ENCODE measurements around the gene CEP104. TPM values are rescaled to one million over a fixed set of nuclear protein-coding genes. Genes with fewer than 3 reads are reported as not detected.

Gene CEP104
- total RNA-seq, 1 donor from 2014 or later = 34.1 TPM

- no peak for ATAC-seq
These were observed 67.3 kb downstream of the CEP104 start for GRCh38 chr1:3789421-3790300.

GRCh38 chr1:3788756-3789420 is 68.1 kb downstream of the CEP104 start:
- DNase-seq (ENCODE audit: missing footprints) (peak; percentile 56), ATAC-seq (peak; percentile 55)
- intact Hi-C loops (cut with DNase I) = no loop called here

More at GRCh38 chr1:3789421-3790300, 67.3 kb downstream of the CEP104 start:
- DNase-seq (ENCODE audit: missing footprints) = peak; percentile 42
- intact Hi-C loops (cut with DNase I) = loop anchor here (10.0 kb wide), 1 partner anchor 165 kb away; the partner anchor contains the start of gene TPRG1L

DNA sequence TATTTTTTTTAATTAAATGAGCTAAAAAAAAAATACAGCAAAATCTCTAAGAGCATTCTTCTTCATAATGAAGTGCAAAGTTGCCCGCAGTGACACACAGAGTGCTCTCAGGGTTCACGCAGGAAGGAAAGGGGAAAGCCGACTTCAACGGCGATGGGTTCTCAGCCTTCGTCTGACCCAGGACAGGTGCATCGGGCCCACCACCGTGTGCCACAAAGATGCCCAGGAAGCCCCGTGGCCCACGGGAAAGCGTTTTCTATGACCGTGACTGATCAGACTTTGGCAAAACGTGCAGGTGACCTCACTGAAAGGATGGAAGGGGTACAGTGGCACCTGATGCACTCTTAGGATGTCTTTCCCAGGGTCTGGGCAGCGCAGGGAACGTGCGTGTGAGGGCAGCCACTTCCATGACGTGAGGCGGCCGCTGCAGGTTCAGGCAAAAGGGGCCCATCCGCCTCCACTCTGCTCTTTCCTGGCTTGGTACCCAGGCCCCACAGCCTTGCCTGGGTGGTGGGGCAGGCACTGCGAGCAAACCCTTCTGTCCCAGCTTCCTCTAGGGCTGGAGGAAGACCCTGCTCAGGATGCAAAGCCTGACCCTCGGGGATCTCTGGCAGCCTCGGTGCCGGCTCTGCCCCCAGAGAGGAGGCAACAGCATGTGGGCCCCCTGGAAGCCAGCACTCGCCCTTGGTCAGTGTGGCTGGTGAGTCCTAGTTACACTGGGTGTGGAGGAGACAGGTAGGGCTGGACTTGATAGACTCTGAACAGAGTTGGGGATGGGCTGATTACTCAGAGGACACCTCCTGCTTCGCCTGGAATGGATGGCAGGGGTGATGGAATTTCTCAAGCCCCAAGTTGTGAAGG is 69.0 kb downstream of the CEP104 start:
- intact Hi-C loops (cut with DNase I) = no loop called here
- DNase-seq (ENCODE audit: missing footprints) = peak; percentile 60
- ATAC-seq = no peak

DNA sequence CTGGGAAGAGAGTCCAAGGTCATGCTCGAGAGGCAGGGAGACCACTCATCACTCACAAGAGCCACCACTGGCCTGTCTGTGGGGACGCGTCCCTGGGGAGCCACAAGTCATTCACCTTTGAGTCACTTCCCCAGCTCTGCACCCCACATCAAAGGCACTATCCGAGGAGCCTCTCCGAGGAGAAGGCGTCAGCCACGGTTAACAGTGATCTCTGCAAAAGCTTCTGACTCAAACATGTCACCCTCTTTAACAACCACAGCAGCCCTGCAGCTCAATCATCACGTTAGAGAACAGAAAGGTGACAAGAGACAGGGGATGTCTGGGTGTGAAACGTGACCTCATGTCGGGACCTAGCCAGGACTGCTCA is 69.7 kb downstream of the CEP104 start:
- DNase-seq (ENCODE audit: missing footprints) (peak; percentile 15), ATAC-seq (no peak)
- intact Hi-C loops (cut with DNase I) = no loop called here

- no peak for ATAC-seq
- peak; percentile 17 for DNase-seq (ENCODE audit: missing footprints)
- intact Hi-C loops (cut with DNase I) = no loop called here
These were observed 70.3 kb downstream of the CEP104 start for GRCh38 chr1:3786468-3787348.

GRCh38 chr1:3785456-3786157 is 71.4 kb downstream of the CEP104 start:
- intact Hi-C loops (cut with DNase I) = no loop called here
- DNase-seq (ENCODE audit: missing footprints) (no peak), ATAC-seq (no peak)

DNA sequence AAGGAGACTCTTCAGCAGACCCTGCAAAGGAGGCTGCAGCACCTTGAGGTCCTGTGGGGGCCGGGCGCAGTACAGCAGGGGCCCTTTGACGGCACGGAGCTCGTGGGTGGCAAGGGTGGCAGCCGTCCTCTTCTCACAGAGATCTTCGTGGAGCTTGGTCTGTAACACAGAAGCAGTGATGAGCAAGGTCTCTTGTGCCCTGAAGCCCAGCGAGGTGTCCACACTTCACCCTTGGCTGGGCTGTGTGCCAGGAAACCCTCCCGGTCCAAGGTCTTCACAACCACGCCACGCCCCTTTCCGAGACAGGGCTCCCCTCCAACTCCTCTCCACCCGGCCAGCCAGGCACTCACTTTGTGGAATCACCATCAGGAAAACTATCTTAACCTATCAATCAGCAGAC is 72.0 kb downstream of the CEP104 start:
- intact Hi-C loops (cut with DNase I) = no loop called here
- DNase-seq (ENCODE audit: missing footprints) (peak; percentile 56), ATAC-seq (no peak)

DNA sequence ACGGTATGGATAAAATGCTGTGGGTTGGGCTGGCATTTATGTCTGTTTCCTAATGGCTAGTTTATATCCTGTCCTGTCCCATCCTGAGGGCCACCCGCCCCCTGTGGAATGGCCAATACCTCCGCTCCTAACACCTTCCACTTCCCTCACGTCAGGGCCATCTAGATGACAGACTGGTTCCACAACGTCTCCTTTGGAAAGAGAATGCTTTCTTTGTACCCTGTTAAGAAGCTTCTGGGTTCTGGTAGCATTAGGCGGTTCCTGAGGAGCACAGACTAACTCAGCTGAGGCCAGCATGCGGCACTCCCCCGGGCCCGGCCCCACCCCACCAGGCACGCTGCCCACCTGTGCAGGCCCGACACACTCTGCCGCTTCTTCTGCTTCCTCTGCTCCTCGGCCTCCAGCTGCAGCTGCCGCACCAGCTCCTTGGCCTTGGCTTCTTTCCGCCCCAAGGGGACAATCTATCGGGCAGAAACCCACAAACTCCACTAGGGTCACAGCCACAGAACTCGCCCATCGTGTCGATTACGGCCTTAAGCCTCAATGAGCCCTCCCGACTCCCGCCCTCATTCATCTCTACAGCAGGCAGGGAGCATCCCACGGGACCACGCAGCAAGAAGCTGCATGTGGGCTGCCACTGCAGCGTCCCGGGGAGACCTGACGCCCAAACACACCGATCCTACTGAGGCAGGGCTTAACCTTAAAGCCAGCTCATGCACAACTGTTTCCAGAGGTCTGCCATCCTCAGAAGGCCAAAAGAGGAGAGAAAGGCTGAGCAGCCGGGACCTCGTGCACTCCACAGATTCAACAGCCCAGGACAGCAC is 73.1 kb downstream of the CEP104 start:
- ATAC-seq = no peak
- peak; percentile 22 for DNase-seq (ENCODE audit: missing footprints)
- intact Hi-C loops (cut with DNase I) = no loop called here

DNA sequence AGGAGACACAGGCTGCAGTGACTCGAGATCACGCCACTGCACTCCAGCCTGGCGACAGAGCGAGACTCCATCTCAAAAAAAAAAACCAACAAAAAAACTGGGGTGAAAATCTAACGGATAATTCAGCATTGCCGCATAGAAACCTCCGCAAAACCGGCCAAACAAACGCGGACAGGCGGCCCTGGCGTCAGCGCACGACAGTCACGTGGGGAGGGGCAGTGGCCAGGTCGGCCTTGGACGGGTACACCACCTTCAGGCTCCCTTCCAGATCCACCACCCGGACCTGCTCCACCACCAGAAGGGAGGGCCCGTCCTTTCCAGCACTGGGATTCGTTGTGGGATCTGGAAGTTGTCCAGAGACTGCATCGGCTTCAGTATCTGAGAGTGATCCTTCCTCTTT is 76.1 kb downstream of the CEP104 start:
- ATAC-seq (no peak), DNase-seq (ENCODE audit: missing footprints) (peak; percentile 53)
- intact Hi-C loops (cut with DNase I) = no loop called here

DNA sequence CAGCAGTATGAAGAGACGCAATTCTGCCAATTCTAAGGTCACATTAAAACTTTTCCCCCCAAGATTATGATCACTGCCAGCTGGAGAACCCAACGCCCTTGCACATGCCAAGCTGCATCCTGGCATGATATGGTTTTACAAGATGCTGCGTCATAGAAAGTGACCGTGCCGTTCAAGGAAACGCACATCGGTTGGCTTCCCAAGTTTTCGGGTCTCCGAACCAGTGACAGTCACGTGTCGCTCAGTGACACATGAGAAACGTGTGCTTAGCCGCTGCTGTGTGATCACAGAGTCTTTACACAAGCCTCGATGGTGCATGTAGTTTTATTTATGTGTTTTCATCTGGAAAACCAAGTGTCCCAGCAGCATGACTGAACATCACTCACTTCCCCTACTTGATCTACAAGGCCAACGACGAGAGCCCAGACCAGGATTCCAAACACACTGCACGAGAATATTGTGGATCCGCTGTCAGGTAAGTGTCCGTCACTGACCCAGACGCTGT is 77.0 kb downstream of the CEP104 start:
- DNase-seq (ENCODE audit: missing footprints) (no peak), ATAC-seq (no peak)
- intact Hi-C loops (cut with DNase I) = no loop called here

DNA sequence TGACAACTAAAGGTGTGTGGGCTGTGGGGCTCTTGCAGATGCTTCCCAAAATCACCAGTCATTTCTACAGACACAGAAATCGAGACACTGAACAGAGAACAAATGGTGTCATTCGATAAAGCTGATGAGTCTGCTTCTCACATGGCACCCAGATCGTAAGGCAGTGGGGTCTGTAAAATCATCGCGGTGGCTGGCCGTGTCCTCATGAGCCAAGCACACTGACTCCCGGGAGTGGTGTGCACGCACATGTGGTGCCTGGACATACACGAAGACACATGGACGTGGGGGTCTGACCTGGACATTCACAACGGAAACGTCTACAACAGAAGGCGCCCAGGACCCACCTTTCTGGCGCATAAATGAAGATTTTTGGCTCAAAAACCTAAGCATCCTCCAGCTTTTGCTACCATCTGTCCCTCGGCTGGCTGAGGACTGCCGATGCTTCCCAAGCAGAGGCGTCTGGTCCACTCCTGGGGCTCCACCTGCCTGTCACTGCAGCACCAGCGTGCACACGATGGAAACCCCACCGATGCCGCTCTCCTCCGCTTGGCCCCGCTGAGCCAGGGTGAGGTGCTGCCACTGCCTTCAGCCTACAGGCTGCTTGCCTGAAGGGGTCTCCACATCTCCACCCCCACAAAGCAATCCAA is 77.6 kb downstream of the CEP104 start:
- intact Hi-C loops (cut with DNase I) = no loop called here
- peak; percentile 27 for DNase-seq (ENCODE audit: missing footprints)
- no peak for ATAC-seq

DNA sequence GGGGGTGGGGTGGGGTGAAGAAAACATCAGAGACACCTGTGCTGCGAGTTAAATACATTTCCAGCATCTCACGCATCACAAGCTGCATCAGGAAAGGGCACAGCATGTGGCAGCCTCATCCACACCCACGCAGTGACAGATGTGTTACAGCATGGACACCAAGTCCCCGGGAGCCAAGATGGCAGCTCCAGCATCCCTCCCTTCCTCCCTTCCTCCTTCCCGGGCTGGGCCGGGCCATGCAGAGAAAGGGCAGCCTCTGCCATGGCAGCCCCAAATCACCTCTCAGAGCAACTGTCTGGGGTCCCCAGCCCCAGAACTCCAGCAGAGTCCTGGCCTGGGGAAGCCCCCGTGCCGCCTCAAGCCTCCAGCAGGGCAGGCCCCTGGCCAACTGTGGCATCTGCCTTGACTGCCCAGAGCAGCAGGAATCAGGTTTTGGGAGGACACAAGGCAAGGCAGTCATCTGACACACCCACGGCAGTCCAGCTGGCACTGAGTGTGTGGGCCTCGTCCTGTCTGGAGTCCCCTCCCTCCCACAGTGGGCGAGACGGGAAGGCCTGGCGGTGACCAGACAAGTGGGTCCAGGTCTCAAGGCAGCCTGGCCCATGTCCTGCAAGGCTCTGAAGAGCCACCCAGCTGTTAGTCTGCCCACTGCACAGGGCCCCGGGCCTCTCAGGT is 78.3 kb downstream of the CEP104 start:
- intact Hi-C loops (cut with DNase I) = no loop called here
- ATAC-seq = no peak
- peak; percentile 42 for DNase-seq (ENCODE audit: missing footprints)

DNA sequence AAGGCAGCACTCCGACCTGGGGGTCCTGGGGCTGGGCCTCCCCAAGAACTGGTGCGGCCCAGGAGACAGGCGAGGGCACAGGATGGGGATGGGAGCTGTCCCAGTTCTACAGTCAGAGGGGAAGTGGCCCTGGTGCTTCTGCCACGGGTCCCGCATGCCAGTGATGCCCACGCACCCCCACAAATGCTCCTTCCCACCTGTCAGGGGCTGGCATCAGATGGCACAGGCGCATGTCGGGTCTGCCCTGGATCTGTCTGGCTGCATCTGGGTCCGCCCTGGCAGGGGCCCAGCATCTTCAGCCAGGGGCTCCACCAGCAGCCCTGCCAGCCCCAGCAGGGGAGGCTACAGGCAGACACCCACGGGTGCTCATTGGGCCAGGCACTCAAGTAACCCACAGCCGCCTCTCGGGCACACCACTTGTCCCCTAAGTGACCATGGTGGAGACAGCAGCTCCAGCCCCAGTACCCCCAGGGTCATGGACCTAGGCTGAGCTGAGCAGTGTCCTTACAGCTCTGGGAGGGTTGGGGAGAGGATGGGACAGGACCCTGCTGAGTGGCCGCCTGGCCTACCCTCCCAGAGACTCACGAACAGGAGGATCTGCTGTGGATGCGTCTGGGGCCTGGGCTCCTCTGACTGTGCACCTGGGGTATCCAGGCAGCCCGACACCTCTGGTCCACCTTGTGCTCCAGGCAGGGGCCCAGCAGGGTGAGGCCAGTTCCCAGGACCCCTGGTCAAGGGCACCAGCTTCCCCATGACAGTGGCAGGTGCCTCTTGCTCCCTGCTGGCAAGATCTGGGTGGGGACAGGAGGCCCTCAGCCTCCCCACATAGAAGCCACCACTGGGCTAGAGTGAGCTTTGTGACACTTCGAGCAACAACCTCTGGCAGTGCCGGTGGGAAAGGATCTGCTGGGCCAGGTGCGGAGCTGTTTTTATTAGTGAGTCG is 79.1 kb downstream of the CEP104 start:
- peak; percentile 59 for DNase-seq (ENCODE audit: missing footprints)
- intact Hi-C loops (cut with DNase I) = no loop called here
- ATAC-seq = no peak

DNA sequence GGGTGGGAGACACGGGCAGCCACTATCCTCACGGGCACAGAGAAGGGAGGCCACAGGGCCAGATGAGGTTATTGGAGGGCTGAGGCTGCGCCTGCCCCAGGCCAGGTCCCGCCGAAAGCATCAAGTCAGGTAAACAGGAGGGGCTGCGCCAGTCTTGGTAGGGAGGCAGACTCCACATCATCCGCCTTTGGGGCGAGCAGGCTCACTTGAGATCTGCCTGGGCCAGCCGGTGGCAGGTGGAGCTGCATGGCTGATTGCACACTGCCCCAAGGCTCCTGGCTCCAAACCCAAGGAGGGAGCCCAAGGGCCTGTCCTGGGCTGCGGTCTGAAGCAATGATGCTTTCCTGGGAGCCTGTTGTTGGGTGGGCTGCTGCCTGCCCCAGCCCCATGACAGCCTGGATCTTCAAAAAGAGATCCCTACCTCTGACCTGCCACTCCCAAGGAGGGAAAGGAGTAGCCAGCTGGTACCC is 79.9 kb downstream of the CEP104 start:
- DNase-seq (ENCODE audit: missing footprints) = peak; percentile 37
- intact Hi-C loops (cut with DNase I) = no loop called here
- no peak for ATAC-seq
